Mesothelial cell of epicardium (in vitro differentiated cells): ENCODE data around the gene FBXO45. TPM values are rescaled to one million over a fixed set of nuclear protein-coding genes. Genes with fewer than 3 reads are reported as not detected.

Experiments used
- DNase-seq, 2 experiments: peaks; one replicate each; pipeline ENCODE4 v3.0.0; 2021; ENCODE audit warnings: low spot score in 2 of 2; ENCODE audit not compliant: unreplicated experiment in 2 of 2
- H3K27ac Mint-ChIP-seq: 2 replicates; pipeline ENCODE4 v1.8.0; 2021; ENCODE audit warnings: mixed read lengths
- H3K27me3 Mint-ChIP-seq: 2 replicates; pipeline ENCODE4 v1.8.0; 2021; ENCODE audit warnings: low read depth, mixed read lengths
- H3K36me3 Mint-ChIP-seq: 2 replicates; pipeline ENCODE4 v1.8.0; 2021; ENCODE audit warnings: mixed read lengths
- H3K4me1 Mint-ChIP-seq: 2 replicates; pipeline ENCODE4 v1.8.0; 2021; ENCODE audit warnings: mixed read lengths
- H3K4me3 Mint-ChIP-seq: 2 replicates; pipeline ENCODE4 v1.8.0; 2021; ENCODE audit warnings: mild to moderate bottlenecking, moderate library complexity, mixed read lengths
- H3K9me3 Mint-ChIP-seq: 2 replicates; pipeline ENCODE4 v1.8.0; 2021; ENCODE audit warnings: mixed read lengths
- CTCF ChIP-seq: fragments of 200-600 bp; sonication (generic); IDR thresholded peaks from one replicate; pipeline ENCODE4 v1.5.0; 2021; ENCODE audit warnings: antibody characterized with exemption; ENCODE audit not compliant: unreplicated experiment
- total RNA-seq: library from RNA; stranded (reverse); gene quantifications from 3 replicates; pipeline ENCODE4 v1.2.1, GENCODE V29; 2021

The FBXO45 gene
- total RNA-seq, 1 donor from 2014 or later, result 9.1 TPM

GRCh38 chr3:196602673-196603072, 34.2 kb downstream of the FBXO45 start:
- Mint-ChIP-seq H3K27me3 (peaks cover 1% of the 10 kb centered on the region), H3K4me1 (peaks cover 3% of the 10 kb centered on the region), H3K36me3 (no peaks in the 10 kb centered on the region), H3K4me3 (no peak overlapping the region), H3K27ac (no peak overlapping the region), H3K9me3 (no peaks in the 10 kb centered on the region)
- no peak for DNase-seq
- no peak for TF ChIP-seq CTCF

DNA sequence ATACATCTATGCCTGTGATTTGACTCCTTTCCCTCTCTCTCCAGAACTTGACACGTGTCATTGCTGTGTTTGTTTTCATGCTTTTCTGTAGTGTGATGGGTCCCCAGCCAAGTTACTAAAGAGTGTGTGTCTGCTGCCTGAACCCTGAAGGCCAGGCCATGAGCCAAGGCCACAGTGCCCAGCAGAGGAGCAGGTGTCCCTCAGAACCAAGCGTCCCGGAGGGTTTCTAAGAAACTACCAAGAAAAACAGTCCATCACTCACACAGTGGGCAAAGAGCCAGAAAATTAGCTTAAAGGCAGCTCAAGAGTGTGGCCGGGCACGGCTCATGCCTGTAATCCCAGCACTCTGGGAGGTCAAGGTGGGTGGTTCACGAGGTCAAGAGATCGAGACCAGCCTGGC, 35.2 kb downstream of the FBXO45 start:
- DNase-seq, result no peak
- Mint-ChIP-seq H3K27ac (no peak overlapping the region), H3K4me1 (peaks cover 3% of the 10 kb centered on the region), H3K4me3 (no peak overlapping the region), H3K36me3 (no peaks in the 10 kb centered on the region), H3K9me3 (peaks cover 6% of the 10 kb centered on the region), H3K27me3 (peaks cover 1% of the 10 kb centered on the region)
- TF ChIP-seq CTCF, result no peak

DNA sequence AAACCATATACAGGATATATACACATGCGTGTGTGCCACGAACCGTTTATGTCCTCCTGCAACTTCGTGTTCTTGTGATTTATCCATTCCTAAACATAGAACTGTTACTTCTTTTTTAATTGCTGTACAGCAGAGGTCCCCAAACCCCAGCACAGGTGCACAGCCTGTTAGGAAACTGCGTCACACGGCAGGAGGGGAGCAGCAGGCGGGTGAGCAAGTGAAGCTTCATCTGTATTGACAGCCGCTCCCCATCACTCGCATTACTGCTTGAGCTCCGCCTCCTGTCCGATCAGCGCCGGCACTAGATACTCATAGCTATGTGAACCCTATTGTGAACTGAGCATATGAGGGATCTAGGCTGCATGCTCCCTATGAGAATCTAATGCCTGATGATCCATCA, 36.1 kb downstream of the FBXO45 start:
- no peak for TF ChIP-seq CTCF
- H3K4me3 Mint-ChIP-seq, result no peak overlapping the region
- peaks cover 8% of the 10 kb centered on the region for H3K9me3 Mint-ChIP-seq
- no peaks in the 10 kb centered on the region for H3K36me3 Mint-ChIP-seq
- no peak for DNase-seq
- peaks cover 5% of the 10 kb centered on the region for H3K4me1 Mint-ChIP-seq
- H3K27me3 Mint-ChIP-seq, result peaks cover 1% of the 10 kb centered on the region
- no peak overlapping the region for H3K27ac Mint-ChIP-seq

GRCh38 chr3:196608693-196609092, 40.2 kb downstream of the FBXO45 start:
- TF ChIP-seq CTCF, result no peak
- Mint-ChIP-seq H3K4me3 (no peak overlapping the region), H3K4me1 (peaks cover 9% of the 10 kb centered on the region), H3K27ac (no peak overlapping the region), H3K27me3 (peaks cover 1% of the 10 kb centered on the region), H3K36me3 (no peaks in the 10 kb centered on the region), H3K9me3 (peaks cover 8% of the 10 kb centered on the region)
- DNase-seq, result no peak

GRCh38 chr3:196609343-196609775, 40.9 kb downstream of the FBXO45 start:
- Mint-ChIP-seq H3K27ac (no peak overlapping the region), H3K36me3 (no peaks in the 10 kb centered on the region), H3K4me3 (no peak overlapping the region), H3K27me3 (peaks cover 1% of the 10 kb centered on the region), H3K9me3 (peaks cover 8% of the 10 kb centered on the region), H3K4me1 (peaks cover 8% of the 10 kb centered on the region)
- TF ChIP-seq CTCF, result peak; percentile 66
- peak; percentile 71 to 83 for DNase-seq
